HFF-Myc (cell line): ENCODE data around the gene MCRIP2.

Experiments
- DNase-seq: peaks from one replicate; pipeline ENCODE4 v3.0.0-alpha.2; 2011; ENCODE audit warnings: low read depth; ENCODE audit errors: extremely low read depth
- H3K4me3 ChIP-seq: replicated peaks from 2 replicates; pipeline ENCODE4 v1.5.1; 2011; ENCODE audit warnings: low read depth, mild to moderate bottlenecking, control low read depth, low read length
- TF ChIP-seq, protein P1 (sequence below): IDR thresholded peaks from 2 replicates; pipeline ENCODE4 v1.5.1; 2012; ENCODE audit warnings: mild to moderate bottlenecking, low read depth, low read length, control low read depth; ENCODE audit errors: missing control alignments

The MCRIP2 gene

DNA sequence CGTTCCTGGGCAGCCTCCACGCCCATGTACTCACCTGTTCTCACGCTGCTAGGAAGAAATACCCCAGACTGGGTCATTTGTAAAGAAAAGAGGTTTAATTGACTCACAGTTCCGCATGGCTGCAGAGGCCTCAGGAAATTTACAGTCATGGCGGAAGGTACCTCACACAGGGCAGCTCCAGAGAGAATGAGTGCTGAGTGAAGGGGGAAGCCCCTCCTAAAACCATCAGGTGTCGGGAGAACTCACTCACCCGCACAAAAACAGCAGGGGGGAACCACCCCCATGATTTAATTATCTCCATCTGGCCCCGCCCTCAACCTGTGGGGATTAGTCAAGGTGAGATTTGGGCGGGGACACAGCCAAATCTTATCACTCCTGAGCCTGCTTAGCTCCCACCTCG is 33.6 kb upstream of the MCRIP2 start:
- DNase-seq: no peak
- no peak overlapping the region for H3K4me3 ChIP-seq
- TF ChIP-seq, protein P1, sequence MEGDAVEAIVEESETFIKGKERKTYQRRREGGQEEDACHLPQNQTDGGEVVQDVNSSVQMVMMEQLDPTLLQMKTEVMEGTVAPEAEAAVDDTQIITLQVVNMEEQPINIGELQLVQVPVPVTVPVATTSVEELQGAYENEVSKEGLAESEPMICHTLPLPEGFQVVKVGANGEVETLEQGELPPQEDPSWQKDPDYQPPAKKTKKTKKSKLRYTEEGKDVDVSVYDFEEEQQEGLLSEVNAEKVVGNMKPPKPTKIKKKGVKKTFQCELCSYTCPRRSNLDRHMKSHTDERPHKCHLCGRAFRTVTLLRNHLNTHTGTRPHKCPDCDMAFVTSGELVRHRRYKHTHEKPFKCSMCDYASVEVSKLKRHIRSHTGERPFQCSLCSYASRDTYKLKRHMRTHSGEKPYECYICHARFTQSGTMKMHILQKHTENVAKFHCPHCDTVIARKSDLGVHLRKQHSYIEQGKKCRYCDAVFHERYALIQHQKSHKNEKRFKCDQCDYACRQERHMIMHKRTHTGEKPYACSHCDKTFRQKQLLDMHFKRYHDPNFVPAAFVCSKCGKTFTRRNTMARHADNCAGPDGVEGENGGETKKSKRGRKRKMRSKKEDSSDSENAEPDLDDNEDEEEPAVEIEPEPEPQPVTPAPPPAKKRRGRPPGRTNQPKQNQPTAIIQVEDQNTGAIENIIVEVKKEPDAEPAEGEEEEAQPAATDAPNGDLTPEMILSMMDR: no peak

DNA sequence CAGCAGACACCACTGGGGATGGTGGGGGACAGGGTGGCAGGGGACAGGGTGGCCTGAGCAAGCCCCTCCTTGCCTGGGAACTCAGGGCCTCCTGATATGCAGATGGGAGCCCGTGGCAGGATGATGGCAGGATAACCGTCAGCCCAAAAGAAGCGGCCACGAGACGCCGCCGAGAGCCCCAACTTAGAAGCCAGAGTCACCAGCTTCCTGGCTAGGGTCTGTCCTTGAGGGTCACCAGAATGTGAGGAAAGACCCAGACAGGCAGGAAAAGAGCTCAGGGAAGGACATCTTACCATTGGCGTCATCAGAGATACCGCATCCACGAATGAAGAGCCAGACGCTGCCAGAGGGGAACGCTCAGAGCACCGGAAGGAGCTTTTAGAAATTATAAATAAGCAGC is 32.3 kb upstream of the MCRIP2 start:
- no peak overlapping the region for H3K4me3 ChIP-seq
- DNase-seq: no peak
- TF ChIP-seq, protein P1: no peak

DNA sequence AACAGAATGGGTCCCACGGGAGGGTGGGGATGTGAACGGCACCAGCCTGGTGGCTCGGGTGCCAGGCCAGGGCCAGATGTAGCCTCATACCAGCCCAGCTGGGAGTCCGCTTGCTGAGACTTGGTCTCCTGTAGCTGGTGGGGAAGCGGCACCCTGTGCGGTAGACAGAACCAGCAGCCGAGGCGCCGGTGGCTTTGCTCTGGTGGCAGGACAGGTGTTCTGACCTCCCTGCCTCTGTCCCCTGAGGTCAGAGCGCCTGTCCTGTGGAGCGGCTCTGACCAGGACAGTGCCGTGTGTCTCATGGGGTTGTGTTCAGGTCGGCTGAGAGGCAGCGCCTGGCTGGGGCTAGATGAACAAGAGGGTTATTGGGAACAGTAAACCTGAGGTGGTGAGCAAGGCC is 31.6 kb upstream of the MCRIP2 start:
- TF ChIP-seq, protein P1: no peak
- H3K4me3 ChIP-seq: no peak overlapping the region
- DNase-seq: no peak

DNA sequence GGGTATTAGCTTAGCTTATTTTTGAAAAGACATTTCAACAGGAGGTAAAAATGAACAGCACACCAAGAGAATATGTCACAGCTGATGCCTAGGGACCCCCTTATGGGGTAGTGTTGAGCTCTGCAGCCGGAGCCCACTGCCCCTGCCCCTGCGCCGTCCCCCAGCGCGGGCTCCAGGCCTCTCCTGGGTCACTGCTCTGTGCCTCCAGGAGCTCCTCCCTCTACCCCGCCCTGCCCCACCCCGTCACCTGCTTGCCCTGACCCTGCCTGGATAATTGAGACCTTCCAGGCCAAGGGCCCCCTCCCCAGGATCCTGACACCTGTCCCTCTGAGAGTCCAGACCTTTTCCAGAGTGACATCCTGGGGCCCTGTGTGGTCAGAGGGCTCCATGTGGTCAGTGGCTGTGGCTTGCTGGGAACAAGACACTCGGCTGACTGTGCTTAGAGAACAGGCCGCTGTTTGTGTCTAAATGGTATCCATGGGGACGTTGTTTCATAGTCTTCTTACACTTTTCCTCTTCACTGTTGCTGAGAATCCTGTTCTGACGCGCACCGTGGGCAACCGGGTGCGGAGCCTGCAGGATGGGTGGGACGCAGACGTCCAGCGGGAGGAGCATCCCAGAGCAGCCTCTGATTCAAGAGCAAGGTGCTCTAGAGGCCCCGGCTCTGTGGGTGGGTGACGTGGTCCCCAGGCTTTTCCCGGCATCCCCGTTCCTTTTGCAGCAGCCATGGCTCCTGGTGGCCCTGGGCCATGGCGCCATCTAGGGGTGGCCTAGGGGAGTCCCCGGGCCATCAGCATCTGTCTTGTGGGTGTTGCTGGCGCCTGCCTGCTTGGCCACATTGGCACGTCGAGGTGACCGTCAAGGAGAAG is 30.9 kb upstream of the MCRIP2 start:
- no peak for DNase-seq

DNA sequence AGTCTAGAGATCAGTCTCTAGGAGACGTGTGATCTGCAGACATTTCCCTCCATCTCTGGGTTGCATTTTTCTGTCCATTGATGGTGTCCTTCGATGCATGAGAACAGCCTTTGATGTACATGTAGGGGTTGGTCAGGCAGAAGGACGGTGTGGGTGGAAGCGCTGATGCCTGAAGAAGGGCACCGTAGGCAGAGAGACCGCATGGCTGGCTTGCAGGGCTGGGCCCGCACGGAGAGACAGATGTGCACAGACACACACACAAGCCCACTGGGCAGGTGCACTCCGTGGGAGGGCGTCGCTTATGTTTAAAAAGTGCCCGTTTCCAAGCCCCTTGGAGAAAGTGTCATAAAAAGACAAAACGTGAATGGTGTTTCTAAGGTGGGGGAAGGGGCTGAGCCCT is 26.5 kb upstream of the MCRIP2 start:
- TF ChIP-seq, protein P1: no peak
- no peak overlapping the region for H3K4me3 ChIP-seq
- DNase-seq: no peak

More for the DNA sequence above, 30.9 kb upstream of the MCRIP2 start:
- no peak overlapping the region for H3K4me3 ChIP-seq
- TF ChIP-seq, protein P1: peak; percentile 43

DNA sequence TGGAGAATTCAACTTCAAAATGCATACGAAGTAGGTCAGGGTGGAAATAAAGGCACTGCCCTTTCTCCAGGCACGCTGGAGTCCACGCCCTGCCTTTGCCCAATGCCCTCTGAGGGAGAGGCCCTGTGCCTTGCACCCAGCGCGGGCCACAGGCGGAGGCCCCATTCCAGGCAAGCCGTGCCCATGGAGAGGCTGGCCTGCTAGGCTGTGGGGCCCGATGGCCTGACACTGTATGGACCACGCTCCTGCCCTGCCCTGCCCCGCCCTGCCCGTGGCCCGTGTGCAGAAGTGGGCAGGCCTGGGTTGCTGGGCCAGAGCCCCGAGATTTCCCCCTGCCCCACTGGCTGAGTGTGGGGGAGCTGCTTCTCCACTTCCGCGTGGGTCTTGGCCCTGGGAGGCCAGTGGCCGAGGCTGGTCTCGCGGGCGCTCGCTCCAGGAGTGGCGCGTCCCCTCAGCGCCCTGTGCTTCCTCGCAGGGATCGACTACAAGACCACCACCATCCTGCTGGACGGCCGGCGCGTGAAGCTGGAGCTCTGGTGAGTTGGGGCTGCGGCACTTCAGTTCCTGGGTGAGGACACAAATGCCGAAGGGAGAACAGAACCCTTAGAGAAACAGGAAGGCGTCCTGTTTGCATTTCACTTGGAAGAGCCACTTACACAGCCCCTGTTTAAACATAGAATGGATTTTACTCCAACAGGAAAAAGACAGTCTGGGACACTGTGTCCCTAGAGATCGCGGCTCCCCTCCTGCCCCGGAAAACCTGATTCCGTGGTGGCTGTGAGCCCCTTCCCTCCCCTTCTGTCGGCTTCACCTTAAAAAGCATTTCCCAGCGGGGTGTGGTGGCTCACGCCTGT is 24.7 kb upstream of the MCRIP2 start:
- no peak for DNase-seq
- TF ChIP-seq, protein P1: no peak
- H3K4me3 ChIP-seq: no peak overlapping the region
